ENCODE data around the gene ULK1. TPM values are rescaled to one million over a fixed set of nuclear protein-coding genes. Genes with fewer than 3 reads are reported as not detected.
"Not testable (repeated sequence)": the region's sequence is repeated elsewhere in the genome, so short reads cannot be mapped to it uniquely, and the experiment has no call there.

Gene ULK1
- total and polyA plus RNA-seq, 2 of the 13 experiments (the other 11 are each of a cell fraction or from before 2014, with no cell fraction given), result 2.8 to 10.1 TPM

GRCh38 chr12:131874972-131875371 is 19.4 kb upstream of the ULK1 start:
- H4K20me1 ChIP-seq (ENCODE audit: insufficient read depth, low read length); DNase-seq (ENCODE audit: low spot score); FAIRE-seq; in situ Hi-C loops (cut with HindIII; ENCODE audit: extremely low pct_ligation_motif_present, low pct_unique_long_range_greater_than_20kb); H2AFZ ChIP-seq (ENCODE audit: low read length); POLR2A ChIA-PET; H3K4me3 ChIP-seq (replicated peaks in 1 of 3; ENCODE audit: insufficient read depth in 1 of 3, low read depth in 2 of 3, low read length in 3 of 3); H3K9ac ChIP-seq (ENCODE audit: insufficient read depth, low read depth, low read length); H3K4me2 ChIP-seq (ENCODE audit: low read depth, low read length); H3K36me3 ChIP-seq (replicated peaks in 1 of 2; ENCODE audit: control insufficient read depth in 1 of 2, insufficient read depth in 2 of 2, low read length in 2 of 2); BruUV-seq (replicated peaks); H3K27ac ChIP-seq (ENCODE audit: extremely low read length, insufficient read depth, low read length); H3K79me2 ChIP-seq (ENCODE audit: insufficient read depth, low read length); CTCF ChIA-PET (ENCODE audit: low intra/inter-chr PET ratio, low total read pairs); ATAC-seq; H3K4me1 ChIP-seq (ENCODE audit: insufficient read depth, low read length); H3K9me3 ChIP-seq (ENCODE audit: low read length); intact Hi-C loops (cut with micrococcal nuclease; ENCODE audit: unreplicated experiment): not testable (repeated sequence)
- whole genome bisulfite sequencing (ENCODE audit: low lambda C conversion rate), result 18% methylated on average over 6 of the region's 6 CpGs
- peaks cover 0 to 17% of the 10 kb centered on the region in 2 experiments; a peak in 1 of 5 replicates for H3K27me3 ChIP-seq (ENCODE audit: control insufficient read depth in 1 of 2, insufficient read depth in 2 of 2, low read length in 2 of 2)

GRCh38 chr12:131877216-131877615 is 17.2 kb upstream of the ULK1 start:
- H3K9ac ChIP-seq (ENCODE audit: insufficient read depth, low read depth, low read length); intact Hi-C loops (cut with micrococcal nuclease; ENCODE audit: unreplicated experiment); BruUV-seq (replicated peaks); H2AFZ ChIP-seq (ENCODE audit: low read length); FAIRE-seq; ATAC-seq; H3K4me2 ChIP-seq (ENCODE audit: low read depth, low read length); CTCF ChIA-PET (ENCODE audit: low intra/inter-chr PET ratio, low total read pairs); H3K27ac ChIP-seq (ENCODE audit: extremely low read length, insufficient read depth, low read length); in situ Hi-C loops (cut with HindIII; ENCODE audit: extremely low pct_ligation_motif_present, low pct_unique_long_range_greater_than_20kb); H4K20me1 ChIP-seq (ENCODE audit: insufficient read depth, low read length); H3K79me2 ChIP-seq (ENCODE audit: insufficient read depth, low read length); DNase-seq (ENCODE audit: low spot score); H3K36me3 ChIP-seq (replicated peaks in 1 of 2; ENCODE audit: control insufficient read depth in 1 of 2, insufficient read depth in 2 of 2, low read length in 2 of 2); H3K4me3 ChIP-seq (replicated peaks in 1 of 3; ENCODE audit: insufficient read depth in 1 of 3, low read depth in 2 of 3, low read length in 3 of 3); H3K9me3 ChIP-seq (ENCODE audit: low read length); POLR2A ChIA-PET: not testable (repeated sequence)
- 40% methylated on average over 5 of the region's 10 CpGs for WGBS (ENCODE audit: low lambda C conversion rate)
- H3K4me1 ChIP-seq (ENCODE audit: insufficient read depth, low read length), result peaks cover 19% of the 10 kb centered on the region
- H3K27me3 ChIP-seq (ENCODE audit: control insufficient read depth in 1 of 2, insufficient read depth in 2 of 2, low read length in 2 of 2), result peaks cover 0 to 22% of the 10 kb centered on the region in 2 experiments; a peak in 2 of 5 replicates

DNA sequence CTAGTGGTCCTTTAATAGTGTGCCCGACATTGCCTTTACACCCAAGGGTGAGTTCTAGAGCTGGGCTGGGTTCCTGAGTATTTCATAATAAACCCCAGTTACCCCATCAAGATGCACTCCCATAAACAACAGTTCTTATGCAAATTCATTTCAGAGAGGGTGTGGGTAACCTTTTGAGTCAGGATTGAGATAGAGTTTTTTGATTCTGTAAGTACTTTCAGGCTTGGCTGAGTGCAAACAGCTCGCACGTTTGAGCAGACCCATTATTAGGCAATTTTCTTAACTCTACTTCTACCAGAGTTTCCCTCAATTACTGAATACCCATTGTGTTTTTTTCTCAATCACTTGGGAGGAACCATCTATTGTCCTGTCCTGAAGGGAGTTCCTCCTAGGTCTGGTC is 16.0 kb upstream of the ULK1 start:
- FAIRE-seq; H4K20me1 ChIP-seq (ENCODE audit: insufficient read depth, low read length); H3K36me3 ChIP-seq (replicated peaks in 1 of 2; ENCODE audit: control insufficient read depth in 1 of 2, insufficient read depth in 2 of 2, low read length in 2 of 2); H3K4me3 ChIP-seq (replicated peaks in 1 of 3; ENCODE audit: insufficient read depth in 1 of 3, low read depth in 2 of 3, low read length in 3 of 3); H3K27ac ChIP-seq (ENCODE audit: extremely low read length, insufficient read depth, low read length); intact Hi-C loops (cut with micrococcal nuclease; ENCODE audit: unreplicated experiment); H3K9me3 ChIP-seq (ENCODE audit: low read length); H2AFZ ChIP-seq (ENCODE audit: low read length); BruUV-seq (replicated peaks); ATAC-seq; DNase-seq (ENCODE audit: low spot score); H3K79me2 ChIP-seq (ENCODE audit: insufficient read depth, low read length); CTCF ChIA-PET (ENCODE audit: low intra/inter-chr PET ratio, low total read pairs); H3K4me2 ChIP-seq (ENCODE audit: low read depth, low read length); in situ Hi-C loops (cut with HindIII; ENCODE audit: extremely low pct_ligation_motif_present, low pct_unique_long_range_greater_than_20kb); H3K9ac ChIP-seq (ENCODE audit: insufficient read depth, low read depth, low read length); POLR2A ChIA-PET: not testable (repeated sequence)
- H3K27me3 ChIP-seq (ENCODE audit: control insufficient read depth in 1 of 2, insufficient read depth in 2 of 2, low read length in 2 of 2), result peaks cover 0 to 19% of the 10 kb centered on the region in 2 experiments; a peak in 2 of 5 replicates
- peaks cover 25% of the 10 kb centered on the region for H3K4me1 ChIP-seq (ENCODE audit: insufficient read depth, low read length)
- 33% methylated on average over 3 of the region's 3 CpGs for WGBS (ENCODE audit: low lambda C conversion rate)

Data from HepG2 (cell line).